GM21360 (cell line): Measurements from ENCODE around the gene UBC.

Experiments used
- ATAC-seq: cut with Tn5 transposase; IDR thresholded peaks from one replicate; pipeline ENCODE4 v1.9.1; 2021; ENCODE audit warnings: mild to moderate bottlenecking, moderate library complexity; ENCODE audit not compliant: unreplicated experiment

Gene UBC

DNA sequence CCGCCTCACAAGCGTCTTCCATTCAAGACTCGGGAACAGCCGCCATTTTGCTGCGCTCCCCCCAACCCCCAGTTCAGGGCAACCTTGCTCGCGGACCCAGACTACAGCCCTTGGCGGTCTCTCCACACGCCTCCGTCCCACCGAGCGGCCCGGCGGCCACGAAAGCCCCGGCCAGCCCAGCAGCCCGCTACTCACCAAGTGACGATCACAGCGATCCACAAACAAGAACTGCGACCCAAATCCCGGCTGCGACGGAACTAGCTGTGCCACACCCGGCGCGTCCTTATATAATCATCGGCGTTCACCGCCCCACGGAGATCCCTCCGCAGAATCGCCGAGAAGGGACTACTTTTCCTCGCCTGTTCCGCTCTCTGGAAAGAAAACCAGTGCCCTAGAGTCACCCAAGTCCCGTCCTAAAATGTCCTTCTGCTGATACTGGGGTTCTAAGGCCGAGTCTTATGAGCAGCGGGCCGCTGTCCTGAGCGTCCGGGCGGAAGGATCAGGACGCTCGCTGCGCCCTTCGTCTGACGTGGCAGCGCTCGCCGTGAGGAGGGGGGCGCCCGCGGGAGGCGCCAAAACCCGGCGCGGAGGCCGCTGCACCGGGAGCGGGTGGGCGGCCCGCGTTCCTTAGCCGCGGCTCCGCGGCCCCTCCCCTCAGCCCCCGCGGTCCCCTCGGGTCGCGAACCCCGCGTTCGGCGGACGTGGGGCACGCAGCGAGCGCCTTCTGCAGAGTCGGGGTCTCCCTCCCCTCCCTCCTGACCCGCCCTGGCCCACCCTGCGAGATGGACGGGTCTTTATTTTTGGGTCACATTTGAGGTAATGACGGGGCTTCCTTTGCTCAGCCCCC, at the start of gene UBC:
TSS of gene UBC (minus strand) at position 259 of the 847 bp plus-strand sequence. CDS start 879 bp downstream, outside the sequence.
- ATAC-seq = peak; percentile 29

- ATAC-seq = no peak
Measured at GRCh38 chr12:124963211-124963610, 48.8 kb upstream of the UBC start.

DNA sequence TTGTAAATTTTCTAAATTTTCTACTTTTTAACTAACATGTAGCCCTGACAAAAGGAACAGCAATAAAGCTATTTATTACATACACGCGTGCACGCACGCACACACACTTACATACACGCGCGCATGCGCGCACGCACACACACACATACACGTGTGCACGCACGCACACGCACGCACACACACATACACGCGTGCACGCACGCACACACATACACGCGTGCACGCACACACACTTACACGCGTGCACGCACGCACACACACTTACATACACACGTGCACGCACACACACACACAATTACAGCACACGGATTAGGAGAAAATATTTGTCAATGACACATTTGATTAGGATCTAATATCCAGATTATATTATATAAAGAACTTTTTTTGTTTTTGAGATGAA, 46.6 kb upstream of the UBC start:
- ATAC-seq = no peak

- no peak for ATAC-seq
Measured at GRCh38 chr12:124956571-124956970, 42.1 kb upstream of the UBC start.

DNA sequence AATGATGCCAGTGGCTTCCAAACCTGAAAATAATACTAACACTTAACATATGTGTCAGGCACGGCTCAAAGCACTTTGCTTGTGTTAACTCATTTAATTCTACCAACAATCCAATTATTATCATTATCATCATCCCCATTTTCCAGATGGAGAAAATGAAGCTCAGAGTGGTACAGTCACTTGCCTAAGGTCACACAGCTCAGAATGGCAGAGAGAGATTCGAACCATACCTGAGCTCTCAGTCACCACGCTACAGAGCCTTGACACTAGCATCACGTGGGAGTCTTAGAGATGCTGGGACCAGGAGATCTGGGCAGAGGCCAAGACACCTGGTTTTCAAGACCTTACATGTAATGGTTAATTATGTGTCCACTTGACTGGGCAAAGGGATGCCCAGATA, 40.3 kb upstream of the UBC start:
- ATAC-seq = no peak

DNA sequence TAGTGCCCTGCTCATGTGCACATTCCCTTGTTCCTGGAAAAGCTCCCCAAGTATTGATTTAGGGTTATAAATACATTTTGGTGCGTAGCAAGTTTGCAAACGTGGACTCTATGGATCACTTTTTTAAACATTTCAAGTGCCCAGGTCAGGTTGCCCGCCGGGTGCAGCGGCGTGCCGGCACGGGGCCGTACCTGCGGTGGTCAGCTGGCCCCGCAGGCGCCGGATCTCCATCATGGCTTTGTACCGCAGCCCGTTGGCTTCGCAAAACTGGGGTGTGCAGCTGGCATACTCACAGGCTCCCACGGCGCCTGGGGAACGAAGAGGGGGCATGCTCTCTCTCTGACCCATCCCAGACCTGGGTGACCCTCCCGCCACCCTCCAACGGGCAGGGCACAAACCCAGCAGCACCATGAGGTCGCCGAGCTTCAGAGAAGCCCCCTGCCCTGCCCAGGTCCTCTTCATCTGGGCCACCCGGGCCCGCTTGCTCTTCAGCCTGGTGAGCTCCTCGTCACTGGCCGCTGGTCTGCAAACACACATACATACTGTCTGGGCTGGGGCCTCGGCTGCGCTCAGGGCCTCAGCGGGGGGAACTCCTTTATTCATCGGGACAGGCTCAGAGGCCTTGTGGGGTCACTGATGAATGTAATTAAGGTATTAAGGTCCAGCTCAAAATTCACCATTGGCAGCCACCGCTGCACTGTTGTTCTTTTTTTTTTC, 39.4 kb upstream of the UBC start:
- ATAC-seq = no peak

GRCh38 chr12:124952801-124953200, 38.4 kb upstream of the UBC start:
- ATAC-seq = no peak

DNA sequence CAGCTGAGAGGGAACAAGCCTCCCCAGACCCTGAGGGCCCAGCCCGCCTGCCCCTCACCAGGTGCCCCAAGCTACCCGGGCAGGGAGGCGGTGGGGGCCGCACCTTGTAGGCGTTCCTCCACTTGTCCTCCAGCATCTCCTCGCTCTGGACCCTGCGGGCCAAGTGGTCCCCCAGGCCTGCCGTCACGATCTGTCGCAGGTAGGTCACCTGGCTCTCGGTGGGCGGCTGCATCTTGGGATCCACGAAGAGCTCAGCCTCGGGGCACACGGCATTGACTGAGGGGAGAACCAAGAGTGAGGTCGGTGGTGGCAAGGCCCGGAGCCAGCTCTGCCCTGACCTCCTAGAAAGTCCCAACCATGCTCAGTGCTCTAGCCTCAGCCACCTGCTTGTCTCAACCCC, 37.8 kb upstream of the UBC start:
- no peak for ATAC-seq

DNA sequence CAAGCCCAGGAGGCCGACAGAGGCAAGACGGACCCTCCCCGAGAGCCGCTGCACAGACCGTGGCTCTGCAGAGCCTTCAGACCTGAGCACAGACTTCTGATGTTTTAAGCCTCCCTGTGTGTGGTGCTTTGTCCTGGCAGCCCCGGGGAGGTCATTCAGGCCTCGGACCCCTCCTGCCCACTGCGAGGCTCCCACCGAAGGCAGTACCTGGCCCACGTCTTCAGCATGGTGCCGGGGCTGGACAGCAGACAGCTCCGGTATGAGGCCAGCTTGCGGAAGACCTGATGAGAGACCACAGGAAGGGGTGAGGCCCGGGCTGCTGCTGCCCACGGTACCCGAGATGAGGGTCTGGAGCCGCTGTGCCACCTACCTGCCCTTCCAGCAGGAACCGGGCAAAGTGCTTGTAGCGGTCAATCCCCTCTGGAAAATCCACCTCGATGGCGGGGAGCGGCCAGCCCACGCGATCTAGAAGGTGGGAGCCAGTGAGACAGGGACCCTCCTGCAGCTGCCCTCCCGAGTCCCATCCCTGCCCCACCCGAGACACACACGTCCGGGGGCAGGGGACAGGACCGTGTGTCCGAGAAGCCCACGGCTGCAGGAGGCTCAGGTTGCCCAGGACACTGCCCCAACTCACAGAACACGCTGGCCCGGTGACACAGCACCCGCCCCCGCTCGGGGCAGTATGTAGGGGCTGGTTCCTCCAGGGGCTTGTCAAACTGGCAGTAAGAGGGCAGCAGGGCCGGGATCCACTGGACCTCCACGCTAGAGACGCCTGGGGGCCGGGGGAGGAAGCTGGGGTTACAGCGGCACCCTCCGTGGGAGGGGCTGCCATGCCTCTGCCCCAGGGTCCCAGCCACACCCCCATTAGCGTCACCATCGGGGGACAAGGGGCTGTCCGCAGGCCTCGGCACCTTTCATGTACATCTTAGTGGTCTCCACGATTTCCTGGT, 35.6 kb upstream of the UBC start:
- ATAC-seq = no peak

DNA sequence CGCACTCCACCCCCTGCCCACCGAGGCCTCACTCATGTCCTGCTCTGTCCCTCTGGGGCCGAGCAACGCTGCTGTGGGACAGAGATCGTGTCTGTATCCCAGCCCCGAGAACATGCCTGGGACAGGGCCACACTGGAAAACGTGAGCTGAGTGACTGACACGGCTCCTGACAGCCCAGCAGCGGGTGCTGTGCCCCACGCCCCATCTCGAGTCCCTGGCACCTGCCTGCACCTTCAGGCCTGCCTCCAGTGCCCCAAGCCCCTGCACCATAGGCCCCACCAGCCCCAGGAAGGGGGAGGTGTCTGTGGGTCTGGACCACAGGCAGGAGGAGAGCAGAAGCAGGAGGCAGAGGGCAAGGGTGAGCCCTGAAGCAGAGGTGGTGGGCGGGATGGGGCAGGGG, 34.6 kb upstream of the UBC start:
- ATAC-seq = no peak

- ATAC-seq = no peak
Measured at GRCh38 chr12:124947561-124948398, 33.3 kb upstream of the UBC start.

DNA sequence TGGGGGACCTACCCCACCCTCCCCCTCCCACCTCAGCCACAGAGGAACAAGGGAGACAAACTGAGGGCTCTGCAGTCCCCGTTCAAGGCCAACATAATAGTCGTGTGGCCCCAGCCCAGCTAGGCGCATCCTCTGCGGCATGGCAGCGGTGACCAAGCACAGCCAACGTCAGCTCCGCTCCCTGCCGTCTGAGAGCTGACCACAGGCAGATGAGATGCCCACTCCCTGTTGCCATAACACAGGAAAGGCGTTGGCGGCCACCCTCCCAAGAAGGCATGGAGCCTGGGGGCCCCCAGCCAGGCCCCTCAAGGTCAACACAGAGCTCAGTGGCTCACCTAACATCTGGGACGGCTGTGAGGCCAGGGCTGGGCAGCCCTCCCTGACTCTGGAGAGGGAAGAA, 32.6 kb upstream of the UBC start:
- ATAC-seq = no peak

- ATAC-seq = no peak
Measured at GRCh38 chr12:124946447-124946793, 32.0 kb upstream of the UBC start.

DNA sequence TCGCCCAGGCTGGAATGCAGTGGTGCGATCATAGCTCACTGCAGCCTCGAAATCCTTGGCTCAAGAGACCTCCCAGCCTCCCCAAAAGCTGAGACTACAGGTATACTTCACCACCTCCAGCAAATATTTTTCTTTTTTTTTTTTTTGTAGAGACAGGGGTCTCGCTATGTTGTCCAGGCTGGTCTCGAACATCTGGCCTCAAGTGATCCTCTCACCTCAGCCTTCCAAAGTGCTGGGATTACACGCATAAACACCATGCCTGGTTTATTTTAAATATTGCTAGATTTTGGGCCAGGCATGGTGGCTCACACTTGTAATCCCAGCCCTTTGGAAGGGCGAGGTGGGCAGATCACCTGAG, 26.7 kb upstream of the UBC start:
- no peak for ATAC-seq

GRCh38 chr12:124940393-124941169, 26.1 kb upstream of the UBC start:
- peak; percentile 51 for ATAC-seq

GRCh38 chr12:124940143-124940392, 25.6 kb upstream of the UBC start:
- peak; percentile 5 for ATAC-seq

GRCh38 chr12:124939421-124940142, 25.1 kb upstream of the UBC start:
- peak; percentile 54 for ATAC-seq

DNA sequence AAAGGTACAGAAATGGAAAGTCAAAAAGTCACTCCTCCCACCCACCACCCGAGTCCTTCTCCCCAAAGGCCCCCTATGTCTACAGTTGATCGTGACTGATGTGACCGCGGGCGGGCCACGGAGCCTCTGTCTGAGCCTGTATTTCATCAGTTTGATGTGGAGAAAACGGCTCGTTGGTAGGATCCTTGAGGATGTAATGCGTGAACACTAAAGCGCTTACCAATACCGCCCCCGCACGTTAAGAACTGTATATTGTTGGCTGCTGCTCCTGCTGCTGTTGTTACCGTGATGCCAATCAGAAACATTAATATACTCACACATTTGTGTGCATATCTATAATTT, 24.6 kb upstream of the UBC start:
- peak; percentile 21 for ATAC-seq

DNA sequence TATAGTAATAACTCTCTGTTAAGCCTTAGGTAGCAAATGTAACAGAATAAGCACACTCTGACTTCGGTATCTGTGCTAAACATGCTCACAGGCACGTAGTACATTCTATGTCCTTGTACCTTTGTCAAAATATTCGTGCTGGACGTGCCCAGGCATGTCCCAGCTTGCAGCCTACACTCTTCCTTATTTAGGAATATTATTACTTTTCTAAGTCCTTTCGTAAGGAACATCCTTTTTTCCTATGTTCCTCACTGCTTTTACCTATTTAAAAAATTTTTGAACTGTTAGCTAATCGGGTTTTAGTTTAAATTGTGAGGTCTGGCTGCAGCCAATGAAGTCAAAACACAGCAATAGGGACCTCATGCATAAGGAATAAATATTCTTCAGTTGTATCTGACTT, 24.1 kb upstream of the UBC start:
- ATAC-seq = no peak
